ENCODE data around the gene CHD2. TPM values are rescaled to one million over a fixed set of nuclear protein-coding genes. Genes with fewer than 3 reads are reported as not detected.

Gene CHD2
- total RNA-seq, 2 donors from 2014 or later = 208 to 246 TPM

GRCh38 chr15:92951800-92952457 is 51.8 kb downstream of the CHD2 start:
- Mint-ChIP-seq H3K4me3 (no peak overlapping the region), H3K36me3 (ENCODE audit: insufficient read depth in 2 of 2) (peaks cover 30 to 78% of the 10 kb centered on the region in 2 donors), H3K27ac (no peak overlapping the region), H3K27me3 (ENCODE audit: low read depth) (no peaks in the 10 kb centered on the region), H3K4me1 (ENCODE audit: low read depth) (peaks cover 20% of the 10 kb centered on the region), H3K9me3 (peaks cover 12 to 14% of the 10 kb centered on the region in 2 donors)
- ATAC-seq (replicated peaks in 1 of 2) = no peak
- DNase-seq = no peak

- H3K36me3 Mint-ChIP-seq (ENCODE audit: insufficient read depth in 2 of 2) = peaks cover 28 to 78% of the 10 kb centered on the region in 2 donors
- H3K9me3 Mint-ChIP-seq = peaks cover 8 to 9% of the 10 kb centered on the region in 2 donors
- no peak overlapping the region for H3K4me3 Mint-ChIP-seq
- H3K27ac Mint-ChIP-seq = no peak overlapping the region
- peak in 1 of 2 donors; percentile 15 for ATAC-seq (replicated peaks in 1 of 2)
- H3K4me1 Mint-ChIP-seq (ENCODE audit: low read depth) = peaks cover 25% of the 10 kb centered on the region
- DNase-seq = no peak
- H3K27me3 Mint-ChIP-seq (ENCODE audit: low read depth) = no peaks in the 10 kb centered on the region
These were observed 52.3 kb downstream of the CHD2 start for GRCh38 chr15:92952458-92952850.

DNA sequence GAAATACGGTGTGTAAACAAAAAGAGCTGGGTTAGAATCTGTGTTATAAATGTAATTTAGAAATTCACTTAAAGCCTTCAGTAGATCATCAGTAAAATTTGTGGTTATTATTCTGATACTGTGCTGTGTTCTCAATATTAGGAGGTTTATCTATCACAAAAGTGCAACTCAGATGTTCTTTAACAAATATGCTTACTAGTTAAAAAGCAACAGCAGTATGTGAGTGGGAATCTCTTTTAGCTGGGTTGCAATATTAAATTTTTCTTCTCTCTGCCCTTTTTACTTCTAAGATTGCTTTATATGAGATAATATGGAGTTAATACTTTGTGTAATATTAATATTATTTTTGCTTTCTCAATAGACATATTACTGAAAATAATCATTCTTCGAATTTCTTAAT is 53.4 kb downstream of the CHD2 start:
- H3K4me1 Mint-ChIP-seq (ENCODE audit: low read depth) = peaks cover 36% of the 10 kb centered on the region
- H3K36me3 Mint-ChIP-seq (ENCODE audit: insufficient read depth in 2 of 2) = peaks cover 27 to 74% of the 10 kb centered on the region in 2 donors
- DNase-seq (no peak), ATAC-seq (replicated peaks in 1 of 2) (no peak)
- H3K27ac Mint-ChIP-seq = peak overlapping the region; percentile 46
- H3K9me3 Mint-ChIP-seq = peaks cover 5 to 6% of the 10 kb centered on the region in 2 donors
- H3K27me3 Mint-ChIP-seq (ENCODE audit: low read depth) = no peaks in the 10 kb centered on the region
- H3K4me3 Mint-ChIP-seq = no peak overlapping the region

GRCh38 chr15:92954002-92954401 is 53.9 kb downstream of the CHD2 start:
- Mint-ChIP-seq H3K27ac (no peak overlapping the region), H3K9me3 (peaks cover 5 to 6% of the 10 kb centered on the region in 2 donors), H3K36me3 (ENCODE audit: insufficient read depth in 2 of 2) (peaks cover 24 to 71% of the 10 kb centered on the region in 2 donors), H3K4me1 (ENCODE audit: low read depth) (peaks cover 40% of the 10 kb centered on the region), H3K4me3 (no peak overlapping the region), H3K27me3 (ENCODE audit: low read depth) (no peaks in the 10 kb centered on the region)
- DNase-seq (no peak), ATAC-seq (replicated peaks in 1 of 2) (no peak)

DNA sequence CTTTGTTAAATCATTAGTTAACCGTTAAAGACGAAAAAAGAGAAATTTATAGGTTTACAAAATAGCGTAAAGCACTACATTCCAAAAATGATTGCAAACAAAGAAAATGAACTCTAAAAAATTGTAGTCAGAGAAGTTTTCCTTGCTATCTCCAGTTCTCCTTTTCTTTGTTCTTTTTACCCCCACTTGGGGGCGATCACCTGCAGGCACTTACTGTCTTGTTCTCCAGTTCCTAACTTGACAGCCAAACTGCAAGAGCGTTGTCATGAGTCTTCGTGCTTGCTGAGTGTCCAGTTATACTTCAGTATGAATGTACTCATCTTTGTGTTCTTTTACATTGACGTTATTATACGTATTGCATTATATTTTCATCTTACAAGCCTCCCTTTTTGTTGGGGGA is 54.5 kb downstream of the CHD2 start:
- DNase-seq = peak in 1 of 2 donors; percentile 16
- H3K9me3 Mint-ChIP-seq = peaks cover 2 to 4% of the 10 kb centered on the region in 2 donors
- no peak for ATAC-seq (replicated peaks in 1 of 2)
- H3K27ac Mint-ChIP-seq = no peak overlapping the region
- no peaks in the 10 kb centered on the region for H3K27me3 Mint-ChIP-seq (ENCODE audit: low read depth)
- peaks cover 44% of the 10 kb centered on the region for H3K4me1 Mint-ChIP-seq (ENCODE audit: low read depth)
- H3K36me3 Mint-ChIP-seq (ENCODE audit: insufficient read depth in 2 of 2) = peaks cover 21 to 71% of the 10 kb centered on the region in 2 donors
- H3K4me3 Mint-ChIP-seq = no peak overlapping the region

DNA sequence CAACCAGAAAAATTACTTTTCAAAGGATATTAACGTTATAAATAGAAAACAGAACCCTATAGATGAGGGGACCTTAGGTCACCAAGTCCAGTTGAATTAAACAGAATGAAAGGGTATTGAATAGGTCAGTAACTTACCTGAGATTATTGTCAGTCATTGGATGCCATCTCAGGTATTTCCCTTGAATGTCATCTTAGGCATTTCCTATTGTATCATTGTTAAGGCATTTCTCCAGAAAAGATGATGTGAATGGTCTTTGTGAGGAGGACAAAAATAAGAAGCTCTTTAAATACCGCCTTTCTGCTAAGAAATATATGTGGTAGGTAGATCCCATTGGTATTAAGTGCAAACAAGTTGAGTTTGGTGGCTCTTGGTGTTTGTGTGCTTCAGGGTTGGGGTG is 55.6 kb downstream of the CHD2 start:
- peak overlapping the region; percentile 16 for H3K27ac Mint-ChIP-seq
- H3K4me3 Mint-ChIP-seq = no peak overlapping the region
- no peaks in the 10 kb centered on the region for H3K27me3 Mint-ChIP-seq (ENCODE audit: low read depth)
- peaks cover 18 to 70% of the 10 kb centered on the region in 2 donors for H3K36me3 Mint-ChIP-seq (ENCODE audit: insufficient read depth in 2 of 2)
- peaks cover 46% of the 10 kb centered on the region for H3K4me1 Mint-ChIP-seq (ENCODE audit: low read depth)
- ATAC-seq (replicated peaks in 1 of 2) = no peak
- H3K9me3 Mint-ChIP-seq = no peaks in the 10 kb centered on the region
- no peak for DNase-seq

DNA sequence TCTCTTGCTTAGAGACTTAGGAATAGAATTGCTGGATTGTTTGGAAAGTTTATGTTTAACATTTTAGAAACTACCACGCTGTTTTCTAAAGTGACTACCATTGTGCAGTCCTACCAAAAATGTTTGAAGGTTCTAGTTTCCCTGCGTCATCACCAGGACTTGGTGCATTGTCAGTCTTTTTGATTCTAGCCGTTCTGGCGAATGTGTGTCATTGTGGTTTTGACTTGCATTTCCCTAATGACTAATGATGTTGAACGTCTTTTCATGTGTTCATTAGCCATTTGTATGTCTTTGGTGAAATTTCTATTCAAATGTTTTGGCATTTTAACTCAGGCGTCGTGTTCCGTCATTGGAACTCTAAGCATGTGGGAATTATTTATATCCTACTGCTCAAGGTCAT is 58.0 kb downstream of the CHD2 start:
- Mint-ChIP-seq H3K9me3 (peaks cover 0 to 2% of the 10 kb centered on the region in 2 donors), H3K27ac (peak overlapping the region; percentile 85), H3K4me3 (peak overlapping the region; percentile 9 to 79), H3K27me3 (ENCODE audit: low read depth) (no peaks in the 10 kb centered on the region), H3K4me1 (ENCODE audit: low read depth) (peaks cover 57% of the 10 kb centered on the region), H3K36me3 (ENCODE audit: insufficient read depth in 2 of 2) (peaks cover 23 to 78% of the 10 kb centered on the region in 2 donors)
- peak; percentile 95 to 97 for ATAC-seq (replicated peaks in 1 of 2)
- peak; percentile 59 for DNase-seq

DNA sequence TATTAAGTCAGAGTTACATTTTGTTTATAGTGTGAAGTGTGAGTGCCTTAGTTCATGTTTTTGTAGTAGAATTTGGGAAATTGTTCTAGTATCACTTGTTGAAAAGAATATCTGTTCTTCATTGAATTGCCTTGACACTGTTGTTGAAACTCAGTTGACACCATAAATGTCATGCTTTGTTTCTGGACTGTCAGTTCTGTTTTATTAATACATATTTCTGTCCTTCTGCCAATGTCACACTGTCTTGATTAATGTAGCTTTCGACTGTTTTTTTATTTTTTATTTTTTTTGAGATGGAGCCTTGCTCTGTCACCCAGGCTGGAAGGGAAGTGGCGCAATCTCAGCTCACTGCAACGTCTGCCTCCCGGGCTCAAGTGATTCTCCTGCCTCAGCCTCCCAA is 59.1 kb downstream of the CHD2 start:
- Mint-ChIP-seq H3K27me3 (ENCODE audit: low read depth) (no peaks in the 10 kb centered on the region), H3K36me3 (ENCODE audit: insufficient read depth in 2 of 2) (peaks cover 23 to 81% of the 10 kb centered on the region in 2 donors), H3K4me1 (ENCODE audit: low read depth) (peaks cover 57% of the 10 kb centered on the region), H3K9me3 (peaks cover 0 to 2% of the 10 kb centered on the region in 2 donors), H3K27ac (peak overlapping the region; percentile 85), H3K4me3 (peak overlapping the region in 1 of 2 donors; percentile 51)
- ATAC-seq (replicated peaks in 1 of 2) = no peak
- no peak for DNase-seq

GRCh38 chr15:92960996-92961681 is 61.0 kb downstream of the CHD2 start:
- Mint-ChIP-seq H3K36me3 (ENCODE audit: insufficient read depth in 2 of 2) (peaks cover 21 to 74% of the 10 kb centered on the region in 2 donors), H3K4me1 (ENCODE audit: low read depth) (peaks cover 52% of the 10 kb centered on the region), H3K27me3 (ENCODE audit: low read depth) (no peaks in the 10 kb centered on the region), H3K4me3 (peak overlapping the region in 1 of 2 donors; percentile 55), H3K9me3 (peaks cover 0 to 2% of the 10 kb centered on the region in 2 donors), H3K27ac (peak overlapping the region; percentile 95)
- DNase-seq (no peak), ATAC-seq (replicated peaks in 1 of 2) (no peak)

GRCh38 chr15:92962914-92963313 is 62.8 kb downstream of the CHD2 start:
- peak overlapping the region in 1 of 2 donors; percentile 57 for H3K4me3 Mint-ChIP-seq
- no peaks in the 10 kb centered on the region for H3K27me3 Mint-ChIP-seq (ENCODE audit: low read depth)
- H3K9me3 Mint-ChIP-seq = peaks cover 0 to 2% of the 10 kb centered on the region in 2 donors
- peaks cover 40% of the 10 kb centered on the region for H3K4me1 Mint-ChIP-seq (ENCODE audit: low read depth)
- H3K36me3 Mint-ChIP-seq (ENCODE audit: insufficient read depth in 2 of 2) = peaks cover 23 to 73% of the 10 kb centered on the region in 2 donors
- no peak for ATAC-seq (replicated peaks in 1 of 2)
- DNase-seq = no peak
- H3K27ac Mint-ChIP-seq = peak overlapping the region; percentile 99

DNA sequence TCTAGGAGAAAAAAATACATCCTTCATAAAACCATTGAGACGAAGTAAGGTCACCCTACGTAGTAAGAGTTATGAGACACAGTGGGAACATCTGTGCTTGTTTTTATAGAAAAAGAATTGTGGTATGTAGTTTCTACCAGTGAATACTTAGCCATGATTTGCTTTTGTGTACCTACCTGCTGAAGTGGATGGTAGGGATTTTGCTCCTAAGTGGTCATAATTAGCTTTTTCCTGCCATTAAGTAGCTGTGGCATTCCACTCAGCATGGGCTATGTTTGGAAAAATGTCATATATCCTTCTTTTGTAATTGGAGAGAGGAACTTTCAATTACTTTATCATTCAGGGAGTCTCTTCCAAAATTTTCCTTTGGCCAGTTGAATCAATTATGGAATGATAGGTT is 63.7 kb downstream of the CHD2 start:
- Mint-ChIP-seq H3K36me3 (ENCODE audit: insufficient read depth in 2 of 2) (peaks cover 21 to 73% of the 10 kb centered on the region in 2 donors), H3K27me3 (ENCODE audit: low read depth) (no peaks in the 10 kb centered on the region), H3K27ac (peak overlapping the region; percentile 73), H3K4me1 (ENCODE audit: low read depth) (peaks cover 31% of the 10 kb centered on the region), H3K4me3 (no peak overlapping the region), H3K9me3 (peaks cover 0 to 2% of the 10 kb centered on the region in 2 donors)
- ATAC-seq (replicated peaks in 1 of 2) (no peak), DNase-seq (no peak)

- no peak for DNase-seq
- H3K27me3 Mint-ChIP-seq (ENCODE audit: low read depth) = no peaks in the 10 kb centered on the region
- peaks cover 31% of the 10 kb centered on the region for H3K4me1 Mint-ChIP-seq (ENCODE audit: low read depth)
- H3K4me3 Mint-ChIP-seq = no peak overlapping the region
- peaks cover 28 to 64% of the 10 kb centered on the region in 2 donors for H3K36me3 Mint-ChIP-seq (ENCODE audit: insufficient read depth in 2 of 2)
- H3K9me3 Mint-ChIP-seq = no peaks in the 10 kb centered on the region
- peak overlapping the region; percentile 86 for H3K27ac Mint-ChIP-seq
- ATAC-seq (replicated peaks in 1 of 2) = no peak
These were observed 69.0 kb downstream of the CHD2 start for GRCh38 chr15:92968926-92969651.

- Mint-ChIP-seq H3K27ac (peak overlapping the region; percentile 18), H3K4me1 (ENCODE audit: low read depth) (peaks cover 40% of the 10 kb centered on the region), H3K36me3 (ENCODE audit: insufficient read depth in 2 of 2) (peaks cover 32 to 65% of the 10 kb centered on the region in 2 donors), H3K27me3 (ENCODE audit: low read depth) (no peaks in the 10 kb centered on the region), H3K4me3 (no peak overlapping the region), H3K9me3 (no peaks in the 10 kb centered on the region)
- no peak for ATAC-seq (replicated peaks in 1 of 2)
- DNase-seq = no peak
These were observed 70.5 kb downstream of the CHD2 start for GRCh38 chr15:92970656-92971055.
